PC-9 (cell line): ENCODE data around the gene TIGD6. TPM values are rescaled to one million over a fixed set of nuclear protein-coding genes. Genes with fewer than 3 reads are reported as not detected.

ENCODE experiments used
- BruUV-seq: library from RNA; stranded (reverse); fragments of 400-500 nt; replicated peaks from 2 replicates; lab custom pipeline; 2021; lab: Mats Ljungman, UMichigan
- CTCF ChIA-PET: fragments of 300-600 bp; sonication (Branson Sonifier 250); formaldehyde crosslinking; loops from one replicate; lab custom pipeline; 2022; ENCODE audit warnings: antibody characterized with exemption; lab: Charles Lee
- POLR2A ChIA-PET: fragments of 300-600 bp; sonication (Branson Sonifier 250); formaldehyde crosslinking; loops from one replicate; lab custom pipeline; 2022; ENCODE audit warnings: antibody characterized with exemption; ENCODE audit not compliant: unreplicated experiment; lab: Charles Lee
- DNase-seq, 2 experiments: peaks; one replicate each; pipeline versions ENCODE4 v3.0.0 to v3.0.0-alpha.2; 2015 to 2022; ENCODE audit warnings: mixed read lengths in 1 of 2
- H2AFZ ChIP-seq: fragments of 200-600 bp; sonication (generic); 2 replicates; pipeline ENCODE4 v1.8.1; 2017; ENCODE audit warnings: antibody characterized with exemption
- H3F3A ChIP-seq: fragments of 200-600 bp; sonication (generic); 2 replicates; pipeline ENCODE4 v1.8.1; 2017; ENCODE audit warnings: antibody characterized with exemption, mild to moderate bottlenecking, low read depth; ENCODE audit not compliant: insufficient read depth
- H3K27ac ChIP-seq: fragments of 200-600 bp; sonication (generic); 2 replicates; pipeline ENCODE4 v1.6.1; 2016; ENCODE audit warnings: mixed run types
- H3K27me3 ChIP-seq: fragments of 200-600 bp; sonication (generic); 2 replicates; pipeline ENCODE4 v1.6.1; 2016; ENCODE audit warnings: low read depth, mixed run types; ENCODE audit not compliant: insufficient read depth
- H3K36me3 ChIP-seq: fragments of 200-600 bp; sonication (generic); 2 replicates; pipeline ENCODE4 v1.6.1; 2016; ENCODE audit warnings: low read depth, mixed run types
- H3K4me1 ChIP-seq: fragments of 200-600 bp; sonication (generic); replicated peaks from 2 replicates; pipeline ENCODE4 v1.6.1; 2016; ENCODE audit warnings: mixed run types; ENCODE audit not compliant: insufficient read depth
- H3K4me2 ChIP-seq: fragments of 200-600 bp; sonication (generic); 2 replicates; pipeline ENCODE4 v1.6.1; 2017; ENCODE audit warnings: mixed run types
- H3K4me3 ChIP-seq: fragments of 200-600 bp; sonication (generic); 2 replicates; pipeline ENCODE4 v1.6.1; 2016; ENCODE audit warnings: mixed run types
- H3K79me2 ChIP-seq: fragments of 200-600 bp; sonication (generic); 2 replicates; pipeline ENCODE4 v1.6.1; 2017; ENCODE audit warnings: low read depth, mixed run types
- H3K9me2 ChIP-seq: fragments of 200-600 bp; sonication (generic); 2 replicates; pipeline ENCODE4 v1.8.1; 2017; ENCODE audit warnings: mild to moderate bottlenecking; ENCODE audit not compliant: insufficient read depth
- H3K9me3 ChIP-seq: fragments of 200-600 bp; sonication (generic); 2 replicates; pipeline ENCODE4 v1.8.1; 2016; ENCODE audit warnings: low read depth; ENCODE audit not compliant: insufficient read depth
- H4K20me1 ChIP-seq: fragments of 200-600 bp; sonication (generic); 2 replicates; pipeline ENCODE4 v1.8.1; 2017; ENCODE audit not compliant: insufficient read depth
- CTCF ChIP-seq: fragments of 200-600 bp; sonication (generic); conservative IDR thresholded peaks from 2 replicates; pipeline ENCODE4 v1.6.1; 2017; ENCODE audit warnings: mixed run types, antibody characterized with exemption, mild to moderate bottlenecking, moderate library complexity
- EZH2 ChIP-seq: fragments of 200-600 bp; sonication (generic); IDR thresholded peaks from 2 replicates; pipeline ENCODE4 v1.8.0; 2017; ENCODE audit warnings: antibody characterized with exemption, low read depth
- intact Hi-C: fragments of 100-400 bp; cut with micrococcal nuclease; formaldehyde crosslinking; loops from one replicate; pipeline ENCODE4 v1.10.0; 2022; ENCODE audit not compliant: unreplicated experiment
- total RNA-seq: library from RNA; stranded (reverse); gene quantifications from 2 replicates; pipeline ENCODE4 v1.2.3, GENCODE V29; 2021

TIGD6 gene
- total RNA-seq, 1 experiment from 2014 or later, result 3.0 TPM

- H4K20me1 ChIP-seq, result no peaks in the 10 kb centered on the region
- BruUV-seq, result TSS peak; percentile 98
Observed at GRCh38 chr5:149959406-149960236, 40.8 kb downstream of the TIGD6 start.

GRCh38 chr5:149957855-149958254 is 42.6 kb downstream of the TIGD6 start:
- TF ChIP-seq CTCF (no peak), EZH2 (no peak)
- CTCF ChIA-PET, result interaction anchor here (0.6 to 1.7 kb wide), 5 partner anchors 52 to 447 kb away, joined by 3 to 12 read pairs (median 4); no protein-coding TSS in a partner anchor
- H3F3A ChIP-seq, result peaks cover 28% of the 10 kb centered on the region
- BruUV-seq, result no TSS peak
- DNase-seq, result peak in 1 of 2 experiments; percentile 11
- no peak overlapping the region for H2AFZ ChIP-seq
- H3K4me3 ChIP-seq, result no peak overlapping the region
- no peaks in the 10 kb centered on the region for H3K9me2 ChIP-seq
- POLR2A ChIA-PET, result interaction anchor here (0.8 kb wide), 1 partner anchor 19 kb away, joined by 9 read pairs; no protein-coding TSS in a partner anchor
- H3K4me1 ChIP-seq, result peaks cover 13% of the 10 kb centered on the region
- no peaks in the 10 kb centered on the region for H3K9me3 ChIP-seq
- H3K27me3 ChIP-seq, result no peaks in the 10 kb centered on the region
- H4K20me1 ChIP-seq, result no peaks in the 10 kb centered on the region
- no peak overlapping the region for H3K27ac ChIP-seq
- H3K79me2 ChIP-seq, result no peaks in the 10 kb centered on the region
- no peak overlapping the region for H3K4me2 ChIP-seq
- no peaks in the 10 kb centered on the region for H3K36me3 ChIP-seq
- intact Hi-C loops, result no loop called here

More at GRCh38 chr5:149959406-149960236, 40.8 kb downstream of the TIGD6 start:
- H3K79me2 ChIP-seq, result no peaks in the 10 kb centered on the region
- POLR2A ChIA-PET, result interaction anchor here (0.5 to 1.3 kb wide), 11 partner anchors 9 to 1798 kb away, joined by 3 to 15 read pairs (median 4); no protein-coding TSS in a partner anchor
- no peaks in the 10 kb centered on the region for H3K9me3 ChIP-seq
- peak overlapping the region; percentile 91 for H3K4me2 ChIP-seq
- intact Hi-C loops, result loop anchor here (1.0 to 10.0 kb wide), 6 partner anchors 20 to 325 kb away; no protein-coding TSS in a partner anchor
- no peaks in the 10 kb centered on the region for H3K36me3 ChIP-seq
- peak overlapping the region; percentile 75 for H3K4me3 ChIP-seq
- peak; percentile 68 for TF ChIP-seq CTCF
- no peak for TF ChIP-seq EZH2
- peaks cover 28% of the 10 kb centered on the region for H3F3A ChIP-seq
- H3K9me2 ChIP-seq, result no peaks in the 10 kb centered on the region
- H2AFZ ChIP-seq, result peak overlapping the region; percentile 88
- H3K27me3 ChIP-seq, result no peaks in the 10 kb centered on the region
- CTCF ChIA-PET, result interaction anchor here (0.5 to 2.0 kb wide), 14 partner anchors 20 to 135 kb away, joined by 3 to 12 read pairs (median 4); no protein-coding TSS in a partner anchor
- peaks cover 13% of the 10 kb centered on the region for H3K4me1 ChIP-seq
- H3K27ac ChIP-seq, result peak overlapping the region; percentile 80
- DNase-seq, result peak; percentile 23 to 39

- Histone ChIP-seq H3K4me3 (no peak overlapping the region), H3K4me1 (peaks cover 13% of the 10 kb centered on the region), H2AFZ (no peak overlapping the region), H3K27me3 (no peaks in the 10 kb centered on the region), H3K9me3 (no peaks in the 10 kb centered on the region), H3K9me2 (no peaks in the 10 kb centered on the region), H3K79me2 (no peaks in the 10 kb centered on the region), H3F3A (peaks cover 25% of the 10 kb centered on the region), H3K4me2 (no peak overlapping the region), H3K27ac (no peak overlapping the region), H3K36me3 (no peaks in the 10 kb centered on the region), H4K20me1 (no peaks in the 10 kb centered on the region)
- no peak for DNase-seq
- TF ChIP-seq CTCF, result no peak
- TF ChIP-seq EZH2, result no peak
- intact Hi-C loops, result no loop called here
- no TSS peak for BruUV-seq
- ChIA-PET POLR2A (no interaction called here), CTCF (interaction anchor here (0.6 kb wide), 1 partner anchor 1283 kb away, joined by 3 read pairs; no protein-coding TSS in a partner anchor)
Observed at GRCh38 chr5:149956685-149957084, 43.8 kb downstream of the TIGD6 start.
